ENCODE measurements around the gene PCDHA7. TPM values are rescaled to one million over a fixed set of nuclear protein-coding genes. Genes with fewer than 3 reads are reported as not detected.
"Not testable (repeated sequence)": the region's sequence is repeated elsewhere in the genome, so short reads cannot be mapped to it uniquely, and the experiment has no call there.

PCDHA7 gene
- total RNA-seq, 2 donors from 2014 or later, result 2.5 to 6.6 TPM

DNA sequence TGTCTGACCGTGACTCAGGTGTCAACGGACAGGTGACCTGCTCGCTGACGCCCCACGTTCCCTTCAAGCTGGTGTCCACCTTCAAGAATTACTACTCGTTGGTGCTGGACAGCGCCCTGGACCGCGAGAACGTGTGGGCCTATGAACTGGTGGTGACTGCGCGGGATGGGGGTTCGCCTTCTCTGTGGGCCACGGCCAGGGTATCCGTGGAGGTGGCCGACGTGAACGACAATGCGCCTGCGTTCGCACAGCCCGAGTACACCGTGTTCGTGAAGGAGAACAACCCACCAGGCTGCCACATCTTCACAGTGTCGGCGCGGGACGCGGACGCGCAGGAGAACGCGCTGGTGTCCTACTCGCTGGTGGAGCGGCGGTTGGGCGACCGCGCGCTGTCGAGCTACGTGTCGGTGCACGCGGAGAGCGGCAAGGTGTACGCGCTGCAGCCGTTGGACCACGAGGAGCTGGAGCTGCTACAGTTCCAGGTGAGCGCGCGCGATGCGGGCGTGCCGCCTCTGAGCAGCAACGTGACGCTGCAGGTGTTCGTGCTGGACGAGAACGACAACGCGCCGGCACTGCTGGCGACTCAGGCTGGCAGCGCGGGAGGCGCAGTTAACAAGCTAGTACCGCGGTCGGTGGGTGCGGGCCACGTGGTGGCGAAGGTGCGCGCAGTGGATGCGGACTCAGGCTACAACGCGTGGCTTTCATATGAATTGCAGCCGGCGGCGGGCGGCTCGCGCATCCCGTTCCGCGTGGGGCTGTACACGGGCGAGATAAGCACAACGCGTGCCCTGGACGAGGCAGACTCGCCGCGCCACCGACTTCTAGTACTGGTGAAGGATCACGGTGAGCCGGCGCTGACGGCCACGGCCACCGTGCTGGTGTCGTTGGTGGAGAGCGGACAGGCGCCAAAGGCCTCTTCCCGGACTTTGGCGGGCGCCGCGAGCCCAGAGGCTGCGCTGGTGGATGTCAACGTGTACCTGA is 36.4 kb downstream of the PCDHA7 start:
- DNase-seq, result peak; percentile 43
- Histone ChIP-seq H3K27ac (ENCODE audit: low read depth, low read length) (no peak overlapping the region), H3K4me3 (ENCODE audit: low read length) (peak overlapping the region; percentile 98), H3K27me3 (ENCODE audit: control insufficient read depth, insufficient read depth, low read length, poor library complexity, severe bottlenecking) (no peaks in the 10 kb centered on the region), H3K9ac (ENCODE audit: extremely low read depth, low read length, poor library complexity, severe bottlenecking) (no peak overlapping the region), H3K4me1 (ENCODE audit: control insufficient read depth, insufficient read depth, low read length) (no peaks in the 10 kb centered on the region), H3K9me3 (ENCODE audit: control insufficient read depth, low read length) (peaks cover 5% of the 10 kb centered on the region), H3K36me3 (ENCODE audit: control insufficient read depth, insufficient read depth, low read length) (peaks cover 6% of the 10 kb centered on the region)
- TF ChIP-seq, protein P1, sequence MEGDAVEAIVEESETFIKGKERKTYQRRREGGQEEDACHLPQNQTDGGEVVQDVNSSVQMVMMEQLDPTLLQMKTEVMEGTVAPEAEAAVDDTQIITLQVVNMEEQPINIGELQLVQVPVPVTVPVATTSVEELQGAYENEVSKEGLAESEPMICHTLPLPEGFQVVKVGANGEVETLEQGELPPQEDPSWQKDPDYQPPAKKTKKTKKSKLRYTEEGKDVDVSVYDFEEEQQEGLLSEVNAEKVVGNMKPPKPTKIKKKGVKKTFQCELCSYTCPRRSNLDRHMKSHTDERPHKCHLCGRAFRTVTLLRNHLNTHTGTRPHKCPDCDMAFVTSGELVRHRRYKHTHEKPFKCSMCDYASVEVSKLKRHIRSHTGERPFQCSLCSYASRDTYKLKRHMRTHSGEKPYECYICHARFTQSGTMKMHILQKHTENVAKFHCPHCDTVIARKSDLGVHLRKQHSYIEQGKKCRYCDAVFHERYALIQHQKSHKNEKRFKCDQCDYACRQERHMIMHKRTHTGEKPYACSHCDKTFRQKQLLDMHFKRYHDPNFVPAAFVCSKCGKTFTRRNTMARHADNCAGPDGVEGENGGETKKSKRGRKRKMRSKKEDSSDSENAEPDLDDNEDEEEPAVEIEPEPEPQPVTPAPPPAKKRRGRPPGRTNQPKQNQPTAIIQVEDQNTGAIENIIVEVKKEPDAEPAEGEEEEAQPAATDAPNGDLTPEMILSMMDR (conservative IDR thresholded peaks at IDR 0.05), result no peak
- H3K4me3 Mint-ChIP-seq, result no peak overlapping the region
- peaks cover 8% of the 10 kb centered on the region for H3K4me1 Mint-ChIP-seq
- peaks cover 17% of the 10 kb centered on the region for H3K9me3 Mint-ChIP-seq
- H3K36me3 Mint-ChIP-seq (ENCODE audit: low read depth), result peaks cover 25% of the 10 kb centered on the region
- no peak overlapping the region for H3K27ac Mint-ChIP-seq
- WGBS, 2 experiments (ENCODE audit: insufficient coverage in 1 of 2, insufficient read length in 1 of 2), result 96 to 97% methylated on average over 103 to 114 of the region's 114 CpGs
- H3K27me3 Mint-ChIP-seq (ENCODE audit: insufficient read depth), result no peaks in the 10 kb centered on the region

DNA sequence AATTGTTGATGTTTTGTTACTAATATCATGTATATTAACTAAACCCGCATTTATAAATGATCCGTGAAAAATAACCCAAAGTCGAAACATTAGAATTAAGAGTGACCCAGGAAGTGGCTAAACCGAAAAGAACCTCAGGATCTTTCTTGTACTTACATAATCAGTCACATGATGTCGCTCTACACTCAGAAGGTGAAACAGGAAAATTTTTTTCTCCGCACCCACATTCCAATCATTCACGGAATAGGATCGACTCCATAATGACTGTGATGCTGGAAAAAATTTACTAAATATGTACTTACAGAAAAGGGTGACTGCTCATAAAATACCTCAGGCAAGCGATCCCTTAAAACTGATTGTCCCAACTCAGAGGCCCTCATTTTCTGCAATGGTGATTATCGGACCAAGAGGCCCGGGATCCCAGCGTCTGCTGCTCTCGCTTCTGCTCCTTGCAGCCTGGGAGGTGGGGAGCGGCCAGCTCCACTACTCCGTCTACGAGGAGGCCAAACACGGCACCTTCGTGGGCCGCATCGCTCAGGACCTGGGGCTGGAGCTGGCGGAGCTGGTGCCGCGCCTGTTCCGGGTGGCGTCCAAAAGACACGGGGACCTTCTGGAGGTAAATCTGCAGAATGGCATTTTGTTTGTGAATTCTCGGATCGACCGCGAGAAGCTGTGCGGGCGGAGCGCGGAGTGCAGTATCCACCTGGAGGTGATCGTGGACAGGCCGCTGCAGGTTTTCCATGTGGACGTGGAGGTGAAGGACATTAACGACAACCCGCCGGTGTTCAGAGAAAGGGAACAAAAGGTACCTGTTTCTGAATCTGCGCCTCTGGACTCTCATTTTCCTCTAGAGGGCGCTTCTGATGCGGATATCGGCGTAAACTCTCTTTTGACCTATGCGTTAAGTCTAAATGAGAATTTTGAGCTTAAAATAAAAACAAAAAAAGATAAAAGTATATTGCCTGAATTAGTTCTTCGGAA is 41.3 kb downstream of the PCDHA7 start, which contains the start of gene PCDHA12:
TSS of gene PCDHA12 (plus strand) at position 224 of the 981 bp plus-strand sequence. CDS start at position 389, 165 bp downstream.
- no peaks in the 10 kb centered on the region for H3K27me3 Mint-ChIP-seq (ENCODE audit: insufficient read depth)
- H3K4me3 Mint-ChIP-seq, result peak within 1 kb of the TSS; percentile 97
- Histone ChIP-seq H3K4me3 (ENCODE audit: low read length) (peak within 1 kb of the TSS; percentile 35), H3K9ac (ENCODE audit: extremely low read depth, low read length, poor library complexity, severe bottlenecking) (peak within 1 kb of the TSS; percentile 50), H3K27ac (ENCODE audit: low read depth, low read length) (no peak within 1 kb of the TSS), H3K4me1 (ENCODE audit: control insufficient read depth, insufficient read depth, low read length) (no peaks in the 10 kb centered on the region), H3K36me3 (ENCODE audit: control insufficient read depth, insufficient read depth, low read length) (peaks cover 17% of the 10 kb centered on the region), H3K9me3 (ENCODE audit: control insufficient read depth, low read length) (no peaks in the 10 kb centered on the region), H3K27me3 (ENCODE audit: control insufficient read depth, insufficient read depth, low read length, poor library complexity, severe bottlenecking) (no peaks in the 10 kb centered on the region)
- H3K9me3 Mint-ChIP-seq, result peaks cover 6% of the 10 kb centered on the region
- DNase-seq, result peak; percentile 76
- TF ChIP-seq, protein P1 (conservative IDR thresholded peaks at IDR 0.05), result peak; percentile 86
- peak within 1 kb of the TSS; percentile 98 for H3K27ac Mint-ChIP-seq
- WGBS, 2 experiments (ENCODE audit: insufficient coverage in 1 of 2, insufficient read length in 1 of 2), result 84% methylated on average over 24 to 47 of the region's 47 CpGs
- peaks cover 8% of the 10 kb centered on the region for H3K4me1 Mint-ChIP-seq
- H3K36me3 Mint-ChIP-seq (ENCODE audit: low read depth), result peaks cover 30% of the 10 kb centered on the region

DNA sequence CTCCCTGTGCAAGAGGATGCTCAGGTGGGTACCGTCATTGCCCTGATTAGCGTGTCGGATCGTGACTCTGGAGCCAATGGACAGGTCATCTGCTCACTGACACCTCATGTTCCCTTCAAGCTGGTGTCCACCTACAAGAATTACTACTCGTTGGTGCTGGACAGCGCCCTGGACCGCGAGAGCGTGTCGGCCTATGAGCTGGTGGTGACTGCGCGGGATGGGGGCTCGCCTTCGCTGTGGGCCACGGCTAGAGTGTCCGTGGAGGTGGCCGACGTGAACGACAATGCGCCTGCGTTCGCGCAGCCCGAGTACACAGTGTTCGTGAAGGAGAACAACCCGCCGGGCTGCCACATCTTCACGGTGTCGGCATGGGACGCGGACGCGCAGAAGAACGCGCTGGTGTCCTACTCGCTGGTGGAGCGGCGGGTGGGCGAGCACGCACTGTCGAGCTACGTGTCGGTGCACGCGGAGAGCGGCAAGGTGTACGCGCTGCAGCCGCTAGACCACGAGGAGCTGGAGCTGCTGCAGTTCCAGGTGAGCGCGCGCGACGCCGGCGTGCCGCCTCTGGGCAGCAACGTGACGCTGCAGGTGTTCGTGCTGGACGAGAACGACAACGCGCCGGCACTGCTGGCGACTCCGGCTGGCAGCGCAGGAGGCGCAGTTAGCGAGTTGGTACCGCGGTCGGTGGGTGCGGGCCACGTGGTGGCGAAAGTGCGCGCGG is 42.6 kb downstream of the PCDHA7 start:
- not testable (repeated sequence) for H3K27ac Mint-ChIP-seq; H3K9me3 Mint-ChIP-seq; H3K27me3 ChIP-seq (ENCODE audit: control insufficient read depth, insufficient read depth, low read length, poor library complexity, severe bottlenecking); H3K9ac ChIP-seq (ENCODE audit: extremely low read depth, low read length, poor library complexity, severe bottlenecking); H3K4me1 ChIP-seq (ENCODE audit: control insufficient read depth, insufficient read depth, low read length); H3K27me3 Mint-ChIP-seq (ENCODE audit: insufficient read depth); H3K9me3 ChIP-seq (ENCODE audit: control insufficient read depth, low read length); H3K27ac ChIP-seq (ENCODE audit: low read depth, low read length); H3K4me1 Mint-ChIP-seq; H3K4me3 ChIP-seq (ENCODE audit: low read length)
- peak; percentile 37 for DNase-seq
- 96 to 99% methylated on average over 57 to 80 of the region's 80 CpGs for WGBS, 2 experiments (ENCODE audit: insufficient coverage in 1 of 2, insufficient read length in 1 of 2)
- Mint-ChIP-seq H3K4me3 (peak overlapping the region; percentile 97), H3K36me3 (ENCODE audit: low read depth) (peaks cover 21% of the 10 kb centered on the region)
- H3K36me3 ChIP-seq (ENCODE audit: control insufficient read depth, insufficient read depth, low read length), result peaks cover 21% of the 10 kb centered on the region

All from endodermal cell (in vitro differentiated cells).